GM12891 (cell line): ENCODE measurements around the gene MGAT4D.

ENCODE experiments used
- POLR2A ChIP-seq: IDR thresholded peaks from 2 replicates; pipeline ENCODE4 v1.6.1; 2011; ENCODE audit warnings: low read depth, low read length, control low read depth
- POLR2AphosphoS5 ChIP-seq: IDR thresholded peaks from 2 replicates; pipeline ENCODE4 v1.6.1; 2011; ENCODE audit warnings: low read depth, low read length, control low read depth
- SPI1 ChIP-seq: IDR thresholded peaks from 2 replicates; pipeline ENCODE4 v1.6.1; 2011; ENCODE audit warnings: low read depth, low read length, control low read depth
- TAF1 ChIP-seq: IDR thresholded peaks from 2 replicates; pipeline ENCODE4 v1.6.1; 2011; ENCODE audit warnings: low read depth, low read length, control low read depth

DNA sequence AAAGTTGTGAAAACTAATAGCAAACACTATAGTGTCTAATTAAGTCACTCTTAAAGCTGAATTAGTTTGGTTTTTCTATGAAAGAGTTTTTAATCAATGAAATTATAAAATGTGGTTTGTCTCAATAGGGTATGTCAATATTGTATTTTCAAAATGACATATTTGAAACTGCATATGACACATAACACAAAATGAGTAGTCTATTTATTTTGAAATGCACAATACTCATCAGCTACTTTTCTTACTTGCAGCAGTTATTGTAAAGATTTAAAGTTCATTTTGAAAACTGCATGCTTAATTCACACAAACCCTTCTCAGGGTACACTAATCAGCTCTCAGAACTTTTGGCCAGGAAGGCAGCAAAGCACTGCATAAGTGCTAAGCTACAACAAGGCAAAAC, 91.8 kb downstream of the MGAT4D start:
- no peak for TF ChIP-seq POLR2A
- no peak for TF ChIP-seq POLR2AphosphoS5
- no peak for TF ChIP-seq SPI1
- TF ChIP-seq TAF1, result no peak
